Left ventricle myocardium inferior (tissue), 1 donor: Measurements from ENCODE around the gene HNRNPF. TPM values are rescaled to one million over a fixed set of nuclear protein-coding genes. Genes with fewer than 3 reads are reported as not detected.
"Not testable (repeated sequence)": the region's sequence is repeated elsewhere in the genome, so short reads cannot be mapped to it uniquely, and the experiment has no call there.

Experiments
- DNase-seq: peaks from one replicate; pipeline ENCODE4 v3.0.0-alpha.2; 2020
- H3K27ac ChIP-seq: fragments of 200-600 bp; replicated peaks from 2 replicates; pipeline ENCODE4 v1.8.0; 2021
- H3K27me3 ChIP-seq: fragments of 200-600 bp; 2 replicates; pipeline ENCODE4 v1.8.0; 2021; ENCODE audit warnings: low read depth
- H3K36me3 ChIP-seq: fragments of 200-600 bp; 2 replicates; pipeline ENCODE4 v1.8.0; 2021
- H3K4me1 ChIP-seq: fragments of 200-600 bp; 2 replicates; pipeline ENCODE4 v1.8.0; 2021
- H3K4me3 ChIP-seq: fragments of 200-600 bp; 2 replicates; pipeline ENCODE4 v1.8.0; 2021; ENCODE audit warnings: mild to moderate bottlenecking, moderate library complexity
- H3K9me3 ChIP-seq: fragments of 200-600 bp; replicated peaks from 2 replicates; pipeline ENCODE4 v1.8.0; 2021
- intact Hi-C: fragments of 100-400 bp; cut with micrococcal nuclease; formaldehyde crosslinking; loops from one replicate; pipeline ENCODE4 v1.11.0; 2022
- total RNA-seq: library from RNA; stranded (reverse); fragmentation: NEBNext Ultra II Directional; extraction: Animal tissue kit (Norgen Biotek cat#: 25700); gene quantifications from one replicate; pipeline ENCODE4 v1.2.1, GENCODE V29; 2021
- TF ChIP-seq, protein P1 (sequence below): fragments of 200-600 bp; IDR thresholded peaks from 2 replicates; pipeline ENCODE4 v1.8.0; 2021; ENCODE audit warnings: antibody characterized with exemption, mild to moderate bottlenecking, borderline replicate concordance
- donor health status: DM: no; HTN: yes; CAD: no; lungs with severe emphysema.

The HNRNPF gene
- total RNA-seq, 1 donor from 2014 or later, result 70.5 TPM

DNA sequence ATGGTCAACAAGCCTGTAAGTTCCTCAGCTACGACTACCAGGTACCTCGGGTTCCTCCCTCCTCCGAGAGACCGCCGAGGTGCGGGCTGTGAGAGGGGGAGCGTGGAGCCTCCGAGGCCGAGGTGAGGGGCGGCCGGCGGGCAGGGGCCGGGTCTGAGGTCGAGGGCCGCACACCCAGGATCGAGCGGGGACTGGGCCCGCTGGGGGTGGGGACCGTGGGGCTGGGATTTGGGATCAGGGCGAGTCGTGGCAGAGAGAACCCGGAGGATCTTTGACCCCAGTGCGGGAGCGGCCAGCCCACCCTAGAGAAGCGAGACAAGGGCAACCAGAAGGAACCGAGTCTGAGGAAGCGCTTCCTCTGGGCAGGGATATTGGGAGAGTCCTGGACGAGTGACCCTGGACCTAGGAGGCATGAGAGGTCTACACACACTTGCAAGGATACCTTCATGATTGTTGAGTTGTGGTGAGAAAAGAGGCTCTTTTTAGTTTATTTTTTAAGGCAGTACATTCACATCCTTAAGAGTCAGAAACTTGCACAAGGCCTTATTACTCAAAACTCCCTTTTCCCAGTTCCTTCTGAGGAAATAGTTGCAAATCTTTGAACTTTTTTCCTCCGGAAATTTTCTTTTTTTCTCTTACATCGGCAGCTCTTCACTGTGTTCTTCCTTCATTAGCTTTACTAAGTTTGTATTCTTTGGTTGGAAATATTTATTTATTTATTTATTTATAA is 28.3 kb upstream of the HNRNPF start:
- TF ChIP-seq, protein P1, sequence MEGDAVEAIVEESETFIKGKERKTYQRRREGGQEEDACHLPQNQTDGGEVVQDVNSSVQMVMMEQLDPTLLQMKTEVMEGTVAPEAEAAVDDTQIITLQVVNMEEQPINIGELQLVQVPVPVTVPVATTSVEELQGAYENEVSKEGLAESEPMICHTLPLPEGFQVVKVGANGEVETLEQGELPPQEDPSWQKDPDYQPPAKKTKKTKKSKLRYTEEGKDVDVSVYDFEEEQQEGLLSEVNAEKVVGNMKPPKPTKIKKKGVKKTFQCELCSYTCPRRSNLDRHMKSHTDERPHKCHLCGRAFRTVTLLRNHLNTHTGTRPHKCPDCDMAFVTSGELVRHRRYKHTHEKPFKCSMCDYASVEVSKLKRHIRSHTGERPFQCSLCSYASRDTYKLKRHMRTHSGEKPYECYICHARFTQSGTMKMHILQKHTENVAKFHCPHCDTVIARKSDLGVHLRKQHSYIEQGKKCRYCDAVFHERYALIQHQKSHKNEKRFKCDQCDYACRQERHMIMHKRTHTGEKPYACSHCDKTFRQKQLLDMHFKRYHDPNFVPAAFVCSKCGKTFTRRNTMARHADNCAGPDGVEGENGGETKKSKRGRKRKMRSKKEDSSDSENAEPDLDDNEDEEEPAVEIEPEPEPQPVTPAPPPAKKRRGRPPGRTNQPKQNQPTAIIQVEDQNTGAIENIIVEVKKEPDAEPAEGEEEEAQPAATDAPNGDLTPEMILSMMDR, result no peak
- no peak for DNase-seq
- intact Hi-C loops, result loop anchor here (5.0 kb wide), 1 partner anchor 45 kb away; no protein-coding TSS in a partner anchor

DNA sequence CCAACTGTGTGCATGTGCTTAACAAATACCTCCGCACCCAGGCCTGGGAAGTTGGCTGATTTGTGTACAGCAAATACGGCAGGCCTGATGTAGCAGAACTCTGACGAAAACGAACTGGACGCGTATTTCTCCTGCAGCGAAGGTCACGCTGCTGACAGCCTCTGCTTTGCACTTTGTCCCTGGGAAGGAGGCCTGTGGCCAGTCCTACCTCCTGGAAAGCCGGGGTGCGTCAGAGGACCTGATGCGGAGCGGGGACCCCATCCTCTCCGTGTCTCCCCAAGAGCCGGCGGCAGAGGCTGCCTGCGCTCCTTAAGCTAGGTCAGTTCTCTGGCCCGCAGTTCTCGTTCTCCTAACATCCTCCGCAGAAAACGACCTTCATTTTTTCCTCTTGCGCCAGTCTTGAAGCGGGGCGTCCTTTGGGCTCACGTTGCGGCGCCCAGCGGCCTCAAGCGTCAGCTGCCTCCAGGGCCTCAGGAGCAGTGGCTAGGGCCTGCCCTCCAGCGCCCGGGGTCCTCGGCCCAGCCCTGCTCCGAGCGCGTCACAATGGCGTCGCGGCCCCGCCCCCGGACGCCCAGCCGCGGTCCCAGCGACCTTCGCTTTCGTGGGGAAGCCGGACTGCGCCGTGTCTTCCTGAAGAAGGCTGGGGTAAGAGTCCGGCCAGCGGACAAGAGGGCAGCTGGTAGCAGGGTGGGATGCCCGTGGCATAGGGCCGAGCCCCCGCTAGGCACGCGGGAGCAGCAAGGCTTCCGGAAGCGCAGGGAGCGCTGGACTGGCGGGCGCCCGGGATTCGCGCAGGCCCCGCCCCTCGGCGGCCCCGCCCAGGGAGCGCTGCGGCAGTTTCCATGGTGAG is 27.5 kb upstream of the HNRNPF start, which contains the start of gene ZNF487:
ZNF487 (plus strand) TSS at position 821 of the 850 bp plus-strand sequence. CDS start 38,703 bp downstream, outside the sequence.
- Histone ChIP-seq H3K4me3 (peak within 1 kb of the TSS; percentile 81), H3K36me3 (no peaks in the 10 kb centered on the region), H3K27ac (peak within 1 kb of the TSS; percentile 95), H3K4me1 (peaks cover 29% of the 10 kb centered on the region), H3K27me3 (no peaks in the 10 kb centered on the region), H3K9me3 (no peaks in the 10 kb centered on the region)
- TF ChIP-seq, protein P1, result peak; percentile 35
- intact Hi-C loops, result loop anchor here (5.0 kb wide), 1 partner anchor 44 kb away; no protein-coding TSS in a partner anchor
- peak; percentile 90 for DNase-seq

More for the DNA sequence above, 28.3 kb upstream of the HNRNPF start:
- Histone ChIP-seq H3K4me1 (peaks cover 29% of the 10 kb centered on the region), H3K36me3 (no peaks in the 10 kb centered on the region), H3K27me3 (no peaks in the 10 kb centered on the region), H3K9me3 (no peaks in the 10 kb centered on the region), H3K4me3 (peak overlapping the region; percentile 81), H3K27ac (peak overlapping the region; percentile 95)

DNA sequence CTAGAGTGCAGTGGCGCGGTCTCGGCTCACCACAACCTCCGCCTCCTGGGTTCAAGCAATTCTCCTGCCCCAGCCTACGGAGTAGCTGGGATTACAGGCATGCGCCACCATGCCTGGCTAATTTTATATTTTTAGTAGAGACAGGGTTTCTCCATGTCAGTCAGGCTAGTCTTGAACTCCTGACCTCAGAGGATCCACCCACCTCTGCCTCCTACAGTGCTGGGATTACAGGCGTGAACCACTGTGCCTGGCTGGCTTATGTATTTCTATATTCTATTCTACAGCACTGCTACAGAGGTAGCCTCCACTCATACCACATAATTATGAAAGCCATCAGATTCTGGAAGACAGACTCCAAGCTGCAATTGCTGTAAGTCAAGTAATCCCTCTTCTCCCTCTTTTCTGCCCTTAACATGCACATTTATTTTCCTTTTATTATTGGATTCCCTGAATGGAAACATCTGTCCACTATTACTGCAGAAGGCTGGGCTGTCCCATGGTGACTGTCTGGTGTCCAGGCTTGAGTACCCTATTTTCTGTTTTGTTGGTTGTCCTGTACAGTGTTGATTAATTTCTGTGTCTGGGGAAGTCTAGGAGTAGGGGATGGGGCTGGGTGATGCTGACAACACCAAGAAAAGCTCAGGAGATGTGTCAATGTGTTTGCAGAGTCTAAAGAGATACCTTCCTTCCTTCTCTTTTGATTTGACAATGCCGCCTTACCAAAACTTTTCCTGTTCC is 22.1 kb upstream of the HNRNPF start:
- Histone ChIP-seq H3K4me1 (peaks cover 13% of the 10 kb centered on the region), H3K4me3 (no peak overlapping the region), H3K36me3 (no peaks in the 10 kb centered on the region), H3K9me3 (no peaks in the 10 kb centered on the region), H3K27ac (no peak overlapping the region), H3K27me3 (no peaks in the 10 kb centered on the region)
- no peak for DNase-seq
- intact Hi-C loops, result no loop called here
- TF ChIP-seq, protein P1, result no peak

DNA sequence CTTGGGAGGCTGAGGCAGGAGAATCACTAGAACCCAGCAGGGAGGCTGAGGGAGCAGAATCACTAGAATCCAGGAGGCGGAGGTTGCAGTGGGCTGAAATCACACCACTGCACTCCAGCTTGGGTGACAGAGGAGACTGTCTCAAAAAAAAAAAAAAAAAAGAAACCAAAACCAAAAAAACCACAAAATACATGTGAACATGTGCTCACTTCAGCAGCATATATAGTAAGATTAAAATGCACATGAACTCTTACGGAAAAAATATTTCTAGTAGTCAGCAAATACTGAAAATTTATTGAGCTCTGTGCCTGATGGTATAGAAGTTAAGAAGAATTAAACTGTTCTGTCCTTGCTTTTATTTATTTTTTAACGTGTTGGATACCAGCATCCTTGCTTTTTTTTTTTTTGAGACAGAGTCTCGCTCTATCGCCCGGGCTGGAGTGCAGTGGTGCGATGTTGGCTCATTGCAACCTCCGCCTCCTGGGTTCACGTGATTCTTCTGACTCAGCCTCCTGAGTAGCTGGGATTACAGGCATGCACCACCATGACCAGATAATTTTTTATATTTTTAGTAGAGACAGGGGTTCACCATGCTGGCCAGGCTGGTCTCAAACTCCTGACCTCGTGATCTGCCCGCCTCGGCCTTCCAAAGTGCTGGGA is 18.3 kb upstream of the HNRNPF start:
- no peak overlapping the region for H3K27ac ChIP-seq
- no peak overlapping the region for H3K4me3 ChIP-seq
- no peak for DNase-seq
- TF ChIP-seq, protein P1, result no peak
- no peaks in the 10 kb centered on the region for H3K27me3 ChIP-seq
- H3K4me1 ChIP-seq, result no peaks in the 10 kb centered on the region
- intact Hi-C loops, result no loop called here
- no peaks in the 10 kb centered on the region for H3K36me3 ChIP-seq
- H3K9me3 ChIP-seq, result no peaks in the 10 kb centered on the region

DNA sequence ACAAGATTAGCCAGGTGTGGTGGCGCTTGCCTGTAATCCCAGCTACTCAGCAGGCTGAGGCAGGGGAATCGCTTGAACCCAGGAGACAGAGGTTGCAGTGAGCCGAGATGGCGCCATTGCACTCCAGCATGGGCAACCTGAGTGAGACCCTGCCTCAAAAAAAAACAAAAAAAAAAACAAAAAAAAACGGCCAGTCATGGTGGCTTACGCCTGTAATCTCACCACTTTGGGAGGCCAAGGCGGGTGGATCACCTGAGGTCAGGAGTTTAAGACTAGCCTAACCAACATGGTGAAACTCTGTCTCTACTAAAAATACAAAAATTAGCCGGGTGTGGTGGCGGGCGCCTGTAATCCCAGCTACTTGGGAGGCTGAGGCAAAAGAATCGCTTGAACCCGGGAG is 17.5 kb upstream of the HNRNPF start:
- H3K4me3 ChIP-seq, H3K4me1 ChIP-seq, H3K27me3 ChIP-seq, DNase-seq, intact Hi-C loops, H3K36me3 ChIP-seq, H3K9me3 ChIP-seq, H3K27ac ChIP-seq: not testable (repeated sequence)
